ENCODE results near the gene PFDN6. TPM values are rescaled to one million over a fixed set of nuclear protein-coding genes. Genes with fewer than 3 reads are reported as not detected.

Gene PFDN6
- total and polyA plus RNA-seq, 9 of the 15 experiments (the other 6 are each of a cell fraction or from before 2014, with no cell fraction given) = 6.8 to 475 (median 216) TPM

GRCh38 chr6:33305052-33305451 is 15.7 kb downstream of the PFDN6 start:
- Histone ChIP-seq H3K27me3 (ENCODE audit: control insufficient read depth in 2 of 2, insufficient read depth in 2 of 2, low read length in 2 of 2) (no peaks in the 10 kb centered on the region), H2AFZ (ENCODE audit: low read depth, low read length) (no peak overlapping the region), H3K79me2 (ENCODE audit: control insufficient read depth, insufficient read depth, low read length) (peaks cover 23% of the 10 kb centered on the region), H3K36me3 (ENCODE audit: control insufficient read depth, insufficient read depth, low read length) (peaks cover 60% of the 10 kb centered on the region), H3K27ac (ENCODE audit: extremely low read depth, low read depth, low read length) (no peak overlapping the region), H3K4me3 (no peak overlapping the region), H3K9me1 (ENCODE audit: control insufficient read depth, insufficient read depth, low read length) (no peaks in the 10 kb centered on the region), H4K20me1 (replicated peaks; ENCODE audit: control insufficient read depth, insufficient read depth, low read length) (peaks cover 8% of the 10 kb centered on the region; the same call in 1 of the 2 replicates), H3K4me1 (replicated peaks in 1 of 2; ENCODE audit: control insufficient read depth in 2 of 2, insufficient read depth in 2 of 2, low read length in 2 of 2) (peaks cover 0 to 20% of the 10 kb centered on the region in 2 experiments; a peak in 3 of 5 replicates), H3K9ac (ENCODE audit: insufficient read depth in 1 of 2, low read depth in 2 of 2, low read length in 2 of 2) (0 out of 4 replicates have a peak overlapping the region, but pooled peaks of 1 of the 2 experiments have one; percentile 29), H3K4me2 (ENCODE audit: insufficient read depth, low read length) (no peak overlapping the region), H3K9me3 (replicated peaks; ENCODE audit: control insufficient read depth, insufficient read depth, low read depth, low read length) (no peaks in the 10 kb centered on the region)
- FAIRE-seq (no peak), ATAC-seq (no peak), DNase-seq (ENCODE audit: extremely low read depth in 1 of 4, low spot score in 3 of 4) (no peak)
- in situ Hi-C loops (cut with MboI) (no loop called here), intact Hi-C loops (cut with micrococcal nuclease) (no loop called here)
- WGBS (ENCODE audit: insufficient coverage, low coverage, missing lambda C conversion rate) = 83% methylated on average over 8 of the region's 8 CpGs
- TF ChIP-seq ELF2 (CRISPR knock-in tag; IDR thresholded peaks at IDR 0.05) (no peak), KDM4B (IDR thresholded peaks at IDR 0.05; ENCODE audit: borderline replicate concordance in 2 of 2, low read depth in 1 of 2) (no peak), NKRF (IDR thresholded peaks at IDR 0.05; ENCODE audit: borderline replicate concordance) (no peak), SRSF9 (IDR thresholded peaks at IDR 0.05; ENCODE audit: borderline replicate concordance, low read depth, low read length) (no peak), TCF3 (CRISPR knock-in tag; IDR thresholded peaks at IDR 0.05) (no peak), MXI1 (IDR thresholded peaks at IDR 0.05; ENCODE audit: low read depth, low read length) (no peak), FOXO4 (CRISPR knock-in tag; IDR thresholded peaks at IDR 0.05) (no peak), ZNF408 (CRISPR knock-in tag; IDR thresholded peaks at IDR 0.05; ENCODE audit: low read depth) (no peak), ZKSCAN1 (IDR thresholded peaks at IDR 0.05; ENCODE audit: low read depth, low read length) (no peak), SMAD4 (CRISPR knock-in tag; conservative IDR thresholded peaks at IDR 0.05) (no peak), TSHZ1 (CRISPR knock-in tag; IDR thresholded peaks at IDR 0.05) (no peak), ZNF668 (CRISPR knock-in tag; IDR thresholded peaks at IDR 0.05) (no peak), E2F1 (CRISPR knock-in tag; IDR thresholded peaks at IDR 0.05) (no peak), MEIS2 (IDR thresholded peaks at IDR 0.05; ENCODE audit: partially characterized antibody) (no peak)
- ChIA-PET CTCF (ENCODE audit: low intra/inter-chr PET ratio) (no interaction called here), POLR2A (no interaction called here)
- no TSS peak for BruUV-seq (replicated peaks)

Measured in K562 (cell line).